Measurements from ENCODE around the gene VDAC2.

Gene VDAC2

GRCh38 chr10:75272094-75272493, 61.5 kb downstream of the VDAC2 start:
- H3K27me3 ChIP-seq (ENCODE audit: low read depth, low read length), result no peaks in the 10 kb centered on the region
- no peaks in the 10 kb centered on the region for H3K79me2 ChIP-seq (ENCODE audit: low read length)
- H3K27ac ChIP-seq (ENCODE audit: low read length), result no peak overlapping the region
- H3K4me3 ChIP-seq (ENCODE audit: low read length), result no peak overlapping the region
- H3K4me2 ChIP-seq (ENCODE audit: low read length), result no peak overlapping the region
- no peaks in the 10 kb centered on the region for H3K4me1 ChIP-seq (ENCODE audit: low read length)
- H4K20me1 ChIP-seq (ENCODE audit: insufficient read depth, low read length), result no peaks in the 10 kb centered on the region
- TF ChIP-seq EZH2phosphoT487 (IDR thresholded peaks at IDR 0.05; ENCODE audit: low read depth), result no peak
- TF ChIP-seq CTCF (IDR thresholded peaks at IDR 0.05; ENCODE audit: low read depth, low read length), result no peak
- no peak overlapping the region for H2AFZ ChIP-seq (ENCODE audit: low read depth, low read length)
- no peaks in the 10 kb centered on the region for H3K9me3 ChIP-seq (ENCODE audit: insufficient read depth, low read length)
- H3K36me3 ChIP-seq (replicated peaks; ENCODE audit: low read depth, low read length), result no peaks in the 10 kb centered on the region
- no peak overlapping the region for H3K9ac ChIP-seq (ENCODE audit: low read length)

GRCh38 chr10:75272896-75273295, 62.3 kb downstream of the VDAC2 start:
- Histone ChIP-seq H2AFZ (ENCODE audit: low read depth, low read length) (no peak overlapping the region), H3K9ac (ENCODE audit: low read length) (no peak overlapping the region), H4K20me1 (ENCODE audit: insufficient read depth, low read length) (no peaks in the 10 kb centered on the region), H3K4me3 (ENCODE audit: low read length) (no peak overlapping the region), H3K79me2 (ENCODE audit: low read length) (no peaks in the 10 kb centered on the region), H3K9me3 (ENCODE audit: insufficient read depth, low read length) (no peaks in the 10 kb centered on the region), H3K27me3 (ENCODE audit: low read depth, low read length) (no peaks in the 10 kb centered on the region), H3K36me3 (replicated peaks; ENCODE audit: low read depth, low read length) (no peaks in the 10 kb centered on the region), H3K4me1 (ENCODE audit: low read length) (no peaks in the 10 kb centered on the region), H3K4me2 (ENCODE audit: low read length) (no peak overlapping the region), H3K27ac (ENCODE audit: low read length) (no peak overlapping the region)
- TF ChIP-seq CTCF (IDR thresholded peaks at IDR 0.05; ENCODE audit: low read depth, low read length) (no peak), EZH2phosphoT487 (IDR thresholded peaks at IDR 0.05; ENCODE audit: low read depth) (no peak)

- no peaks in the 10 kb centered on the region for H3K27me3 ChIP-seq (ENCODE audit: low read depth, low read length)
- no peaks in the 10 kb centered on the region for H3K4me1 ChIP-seq (ENCODE audit: low read length)
- H3K79me2 ChIP-seq (ENCODE audit: low read length), result no peaks in the 10 kb centered on the region
- no peaks in the 10 kb centered on the region for H3K9me3 ChIP-seq (ENCODE audit: insufficient read depth, low read length)
- H4K20me1 ChIP-seq (ENCODE audit: insufficient read depth, low read length), result no peaks in the 10 kb centered on the region
- H2AFZ ChIP-seq (ENCODE audit: low read depth, low read length), result no peak overlapping the region
- H3K36me3 ChIP-seq (replicated peaks; ENCODE audit: low read depth, low read length), result no peaks in the 10 kb centered on the region
- no peak overlapping the region for H3K4me3 ChIP-seq (ENCODE audit: low read length)
- no peak overlapping the region for H3K9ac ChIP-seq (ENCODE audit: low read length)
- TF ChIP-seq EZH2phosphoT487 (IDR thresholded peaks at IDR 0.05; ENCODE audit: low read depth) (no peak), CTCF (IDR thresholded peaks at IDR 0.05; ENCODE audit: low read depth, low read length) (no peak)
- no peak overlapping the region for H3K4me2 ChIP-seq (ENCODE audit: low read length)
- no peak overlapping the region for H3K27ac ChIP-seq (ENCODE audit: low read length)
Observed at GRCh38 chr10:75276069-75276872, 65.7 kb downstream of the VDAC2 start.

- no peak overlapping the region for H3K27ac ChIP-seq (ENCODE audit: low read length)
- no peaks in the 10 kb centered on the region for H3K36me3 ChIP-seq (replicated peaks; ENCODE audit: low read depth, low read length)
- H2AFZ ChIP-seq (ENCODE audit: low read depth, low read length), result no peak overlapping the region
- no peaks in the 10 kb centered on the region; the same call in 1 of the 2 replicates for H3K27me3 ChIP-seq (ENCODE audit: low read depth, low read length)
- no peaks in the 10 kb centered on the region for H3K4me1 ChIP-seq (ENCODE audit: low read length)
- no peak overlapping the region for H3K4me2 ChIP-seq (ENCODE audit: low read length)
- TF ChIP-seq CTCF (IDR thresholded peaks at IDR 0.05; ENCODE audit: low read depth, low read length), result no peak
- no peak for TF ChIP-seq EZH2phosphoT487 (IDR thresholded peaks at IDR 0.05; ENCODE audit: low read depth)
- H4K20me1 ChIP-seq (ENCODE audit: insufficient read depth, low read length), result no peaks in the 10 kb centered on the region
- no peaks in the 10 kb centered on the region for H3K79me2 ChIP-seq (ENCODE audit: low read length)
- no peaks in the 10 kb centered on the region for H3K9me3 ChIP-seq (ENCODE audit: insufficient read depth, low read length)
- H3K4me3 ChIP-seq (ENCODE audit: low read length), result no peak overlapping the region
- H3K9ac ChIP-seq (ENCODE audit: low read length), result no peak overlapping the region
Observed at GRCh38 chr10:75280236-75280635, 69.6 kb downstream of the VDAC2 start.

Data from OCI-LY3 (cell line).